ENCODE data around the gene ADRB2.
A peak's percentile ranks its signal among the peaks of the same experiment; 100 is the strongest.
"Not testable (repeated sequence)": the region's sequence is repeated elsewhere in the genome, so short reads cannot be mapped to it uniquely, and the experiment has no call there.

Gene ADRB2

DNA sequence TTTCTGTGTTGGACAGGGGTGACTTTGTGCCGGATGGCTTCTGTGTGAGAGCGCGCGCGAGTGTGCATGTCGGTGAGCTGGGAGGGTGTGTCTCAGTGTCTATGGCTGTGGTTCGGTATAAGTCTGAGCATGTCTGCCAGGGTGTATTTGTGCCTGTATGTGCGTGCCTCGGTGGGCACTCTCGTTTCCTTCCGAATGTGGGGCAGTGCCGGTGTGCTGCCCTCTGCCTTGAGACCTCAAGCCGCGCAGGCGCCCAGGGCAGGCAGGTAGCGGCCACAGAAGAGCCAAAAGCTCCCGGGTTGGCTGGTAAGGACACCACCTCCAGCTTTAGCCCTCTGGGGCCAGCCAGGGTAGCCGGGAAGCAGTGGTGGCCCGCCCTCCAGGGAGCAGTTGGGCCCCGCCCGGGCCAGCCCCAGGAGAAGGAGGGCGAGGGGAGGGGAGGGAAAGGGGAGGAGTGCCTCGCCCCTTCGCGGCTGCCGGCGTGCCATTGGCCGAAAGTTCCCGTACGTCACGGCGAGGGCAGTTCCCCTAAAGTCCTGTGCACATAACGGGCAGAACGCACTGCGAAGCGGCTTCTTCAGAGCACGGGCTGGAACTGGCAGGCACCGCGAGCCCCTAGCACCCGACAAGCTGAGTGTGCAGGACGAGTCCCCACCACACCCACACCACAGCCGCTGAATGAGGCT, at the start of gene ADRB2:
Gene ADRB2 (plus strand): TSS at position 559 of the 686 bp plus-strand sequence. CDS start 221 bp downstream, outside the sequence.
- FAIRE-seq, result peak; percentile 97

DNA sequence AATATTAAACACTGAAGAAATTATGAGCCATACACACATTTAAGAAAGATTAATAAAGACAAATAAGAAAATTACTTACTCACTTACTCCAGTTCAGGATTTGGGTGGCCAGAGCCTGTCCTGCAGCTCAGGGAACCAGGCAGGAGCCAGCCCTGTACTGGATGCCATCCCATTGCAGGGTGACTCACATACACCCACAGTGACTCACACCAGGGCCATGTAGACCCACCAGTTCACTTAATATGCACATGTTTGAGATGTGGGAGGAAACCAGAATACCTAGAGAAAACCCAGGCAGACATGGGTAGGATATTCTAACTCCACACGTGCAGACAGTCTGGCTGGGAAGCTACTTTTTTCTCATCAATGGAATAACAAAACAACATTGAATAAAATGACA, 49.6 kb upstream of the ADRB2 start:
- FAIRE-seq (no peak), DNase-seq (ENCODE audit: extremely low spot score, insufficient read length, low read depth) (no peak)

More for the DNA sequence above, at the start of gene ADRB2:
- peak; percentile 71 for DNase-seq (ENCODE audit: extremely low spot score, insufficient read length, low read depth)

DNA sequence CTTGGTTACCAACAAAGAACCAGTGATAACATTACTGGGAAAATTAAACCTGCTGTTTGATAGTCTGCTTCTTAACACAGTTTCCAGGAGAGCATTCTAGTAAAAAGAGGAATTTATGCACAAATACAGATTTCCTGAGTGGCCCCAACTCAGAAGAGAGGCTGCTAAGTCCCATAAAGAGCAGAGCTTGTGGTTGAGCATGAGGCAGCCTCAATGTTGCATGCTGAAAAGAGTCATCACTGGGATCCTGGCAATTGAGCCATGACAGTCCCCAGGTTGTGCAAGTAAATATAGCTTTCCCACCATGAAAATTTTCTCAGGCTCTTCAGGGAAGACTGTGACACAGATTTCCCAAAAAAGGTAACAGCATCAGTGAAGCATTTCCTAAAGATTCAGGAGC, 47.5 kb upstream of the ADRB2 start:
- DNase-seq (ENCODE audit: extremely low spot score, insufficient read length, low read depth) (no peak), FAIRE-seq (no peak)

DNA sequence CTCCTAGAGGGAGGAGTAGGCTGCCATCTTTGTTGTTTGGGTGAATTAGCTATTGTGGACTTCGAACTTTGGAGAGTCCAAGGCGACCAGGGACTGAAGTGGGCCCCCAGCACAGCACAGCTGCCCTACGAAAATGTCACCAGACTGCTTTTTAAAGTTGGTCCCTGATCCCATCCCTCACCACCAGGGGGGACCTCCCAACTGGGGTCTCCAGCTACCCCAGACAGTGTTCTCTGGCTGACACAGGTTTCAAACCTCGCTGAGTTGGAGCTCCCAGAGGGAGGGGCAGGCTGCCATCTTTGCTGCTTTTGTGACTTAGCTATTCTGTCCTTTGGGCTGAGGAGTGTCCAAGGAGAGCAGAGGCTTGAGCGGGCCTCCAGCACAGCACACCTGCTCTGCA, 45.7 kb upstream of the ADRB2 start:
- FAIRE-seq (no peak), DNase-seq (ENCODE audit: extremely low spot score, insufficient read length, low read depth) (no peak)

DNA sequence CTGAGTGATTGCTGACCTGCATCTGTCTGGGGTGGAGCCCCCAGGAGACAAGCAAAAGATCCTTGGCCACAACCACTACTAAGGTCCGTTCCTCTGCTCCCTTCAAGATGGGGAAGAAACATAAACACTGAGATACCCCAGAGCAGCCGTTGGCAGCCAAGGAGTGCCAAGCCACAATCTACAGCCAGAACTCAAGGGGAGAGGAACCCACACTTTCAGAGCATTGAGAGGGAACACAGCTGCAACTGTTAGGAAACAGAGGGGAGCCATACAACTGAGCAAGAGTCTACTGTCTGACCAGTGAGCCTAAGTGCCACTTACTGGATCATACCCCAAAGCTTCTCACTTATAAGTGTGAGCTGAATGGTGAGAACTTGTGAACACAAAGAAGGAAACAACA, 44.6 kb upstream of the ADRB2 start:
- DNase-seq (ENCODE audit: extremely low spot score, insufficient read length, low read depth), result no peak
- FAIRE-seq, result no peak

DNA sequence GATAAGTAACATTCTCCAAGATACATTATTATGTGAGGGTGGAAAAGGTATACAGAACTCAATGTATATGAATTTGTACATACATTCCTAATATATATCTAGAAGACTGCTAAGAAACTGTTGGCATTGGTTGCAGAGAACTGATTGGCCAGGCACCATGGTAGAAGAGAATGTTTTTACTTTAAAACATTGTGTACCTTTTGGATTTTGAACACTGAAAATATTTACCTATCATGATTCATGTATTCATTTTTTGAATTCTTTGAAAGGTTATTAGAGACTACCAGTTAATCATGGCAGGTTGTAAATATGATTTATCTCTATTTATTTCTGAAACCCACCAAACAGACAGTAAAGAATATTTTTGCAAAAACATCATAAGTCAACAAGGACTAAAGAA, 41.2 kb upstream of the ADRB2 start:
- no peak for DNase-seq (ENCODE audit: extremely low spot score, insufficient read length, low read depth)
- FAIRE-seq, result no peak

DNA sequence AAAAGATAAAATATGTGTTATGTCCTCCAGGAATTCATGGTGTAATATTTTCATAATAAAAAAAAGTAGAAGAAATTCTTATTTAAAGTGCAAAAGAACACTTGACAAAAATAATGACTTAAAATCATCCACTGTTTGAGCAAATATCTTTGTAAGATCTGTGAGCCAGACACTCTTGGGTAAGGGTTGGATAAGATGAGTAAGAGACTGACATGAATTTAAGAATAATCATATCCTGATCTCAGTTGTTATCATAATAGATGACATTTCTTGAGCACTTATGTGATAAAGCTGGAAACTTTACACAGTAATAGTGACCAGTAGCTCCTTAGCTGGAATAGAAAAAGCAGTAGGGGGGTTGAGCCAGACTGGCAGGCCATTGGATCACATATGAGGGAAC, 40.0 kb upstream of the ADRB2 start:
- no peak for FAIRE-seq
- no peak for DNase-seq (ENCODE audit: extremely low spot score, insufficient read length, low read depth)

DNA sequence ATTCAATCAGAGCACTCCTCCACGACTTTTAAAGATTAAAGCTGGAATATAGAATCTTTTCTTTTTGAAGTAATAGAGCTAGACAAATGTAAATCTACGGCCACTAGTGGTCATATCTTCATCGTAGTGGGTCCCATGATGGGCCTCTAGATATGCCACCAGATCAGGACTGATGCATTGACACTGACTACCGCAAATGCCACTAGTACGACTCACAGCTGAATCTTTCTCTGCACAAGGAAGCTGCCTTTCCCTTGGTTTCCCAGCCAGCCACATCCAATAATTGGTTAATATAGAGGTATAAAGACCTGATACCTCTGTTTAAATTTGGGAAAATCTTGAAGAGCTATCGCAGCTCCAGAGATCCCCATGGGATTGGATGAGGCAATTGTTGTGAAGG, 37.8 kb upstream of the ADRB2 start:
- FAIRE-seq (no peak), DNase-seq (ENCODE audit: extremely low spot score, insufficient read length, low read depth) (no peak)

DNA sequence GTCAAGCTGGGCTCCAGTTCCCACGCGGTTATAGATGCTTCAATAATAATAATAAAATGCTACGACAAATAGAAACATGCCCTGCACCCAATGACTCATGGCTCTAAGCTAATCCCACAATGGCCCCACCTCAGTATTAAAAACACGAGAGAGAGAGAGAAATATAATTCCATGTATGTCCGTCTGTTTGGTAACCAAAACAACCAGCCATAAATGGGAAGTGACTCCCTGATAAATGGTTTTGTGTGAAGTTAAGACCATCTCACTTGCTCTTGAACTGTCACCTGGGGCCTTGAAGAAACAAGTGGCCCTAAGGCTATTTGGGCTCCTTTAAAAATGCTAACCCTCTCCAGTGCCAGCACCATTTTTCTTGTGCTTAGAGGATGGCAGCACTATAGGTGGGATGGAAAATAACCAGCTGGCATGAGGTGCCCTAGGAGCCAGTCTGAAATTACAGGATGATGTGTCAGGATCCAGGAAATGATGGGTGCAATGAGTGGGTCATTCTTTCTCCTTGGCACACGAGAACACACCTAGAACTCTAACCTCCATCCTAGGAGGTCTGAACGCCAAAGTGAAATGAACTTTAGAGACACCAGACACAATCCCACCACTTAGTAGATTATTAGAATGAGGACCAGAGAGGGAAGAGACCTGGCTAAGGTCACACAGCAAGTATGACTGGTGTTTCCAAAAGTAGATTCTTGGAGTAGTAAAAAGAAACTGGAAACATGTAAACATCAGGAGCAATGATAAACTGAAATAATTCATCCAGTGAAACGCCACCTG, 35.7 kb upstream of the ADRB2 start:
- FAIRE-seq (no peak), DNase-seq (ENCODE audit: extremely low spot score, insufficient read length, low read depth) (no peak)

DNA sequence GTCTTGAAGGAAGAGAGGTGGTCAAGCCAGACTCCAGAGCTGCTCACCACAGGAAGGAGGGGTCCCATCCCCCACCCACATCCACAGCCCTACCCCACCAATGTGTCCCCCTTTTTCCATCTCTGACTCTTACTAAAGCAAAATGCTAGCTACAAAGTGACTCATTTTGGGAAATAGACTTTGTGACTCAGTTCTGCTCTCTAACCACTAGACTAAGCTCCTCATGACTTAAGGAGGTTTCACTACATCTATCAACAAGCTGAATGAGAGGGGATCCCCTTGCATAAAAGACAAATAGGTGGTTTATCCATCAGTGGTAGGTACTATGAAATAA, 35.1 kb upstream of the ADRB2 start:
- DNase-seq (ENCODE audit: extremely low spot score, insufficient read length, low read depth) (no peak), FAIRE-seq (peak; percentile 78)

DNA sequence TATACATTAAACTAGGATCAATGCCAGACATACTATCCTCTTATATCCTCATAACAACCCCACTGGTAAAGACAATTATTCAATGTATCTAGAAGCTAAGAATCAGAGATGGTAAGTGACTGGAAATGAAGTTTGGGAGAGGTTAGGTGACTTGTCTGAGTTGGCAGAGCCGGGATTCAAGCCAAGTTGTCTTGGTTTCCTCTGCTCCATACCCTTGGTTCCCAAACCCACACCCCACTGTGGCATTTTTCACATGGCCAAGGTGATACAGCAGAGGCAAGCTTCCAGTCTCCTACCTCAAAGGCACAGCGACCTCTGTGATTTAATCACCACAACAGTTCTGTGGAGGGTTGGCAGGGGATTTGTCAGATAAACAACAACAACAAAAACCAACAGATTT, 34.7 kb upstream of the ADRB2 start:
- no peak for DNase-seq (ENCODE audit: extremely low spot score, insufficient read length, low read depth)
- FAIRE-seq, result no peak

DNA sequence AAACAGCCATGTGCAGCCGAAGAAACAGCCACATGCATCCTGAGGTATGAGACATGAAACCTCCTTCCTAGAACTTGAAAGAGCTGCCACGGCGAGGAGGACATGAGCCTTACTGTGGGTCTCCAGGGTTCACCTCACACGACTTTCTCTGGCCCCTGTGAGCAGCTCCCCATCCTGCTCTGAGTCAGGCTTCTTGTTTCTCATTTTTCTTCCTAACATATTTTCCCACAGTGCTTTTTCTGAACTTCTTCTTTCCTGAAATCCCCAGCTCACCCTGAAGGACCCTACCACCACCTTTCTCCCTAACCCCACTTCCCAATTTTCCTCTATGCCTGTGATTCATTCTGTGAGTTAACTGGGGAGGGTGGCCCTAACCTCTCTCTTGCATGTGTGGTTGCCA, 33.7 kb upstream of the ADRB2 start:
- FAIRE-seq, result no peak
- DNase-seq (ENCODE audit: extremely low spot score, insufficient read length, low read depth), result no peak

DNA sequence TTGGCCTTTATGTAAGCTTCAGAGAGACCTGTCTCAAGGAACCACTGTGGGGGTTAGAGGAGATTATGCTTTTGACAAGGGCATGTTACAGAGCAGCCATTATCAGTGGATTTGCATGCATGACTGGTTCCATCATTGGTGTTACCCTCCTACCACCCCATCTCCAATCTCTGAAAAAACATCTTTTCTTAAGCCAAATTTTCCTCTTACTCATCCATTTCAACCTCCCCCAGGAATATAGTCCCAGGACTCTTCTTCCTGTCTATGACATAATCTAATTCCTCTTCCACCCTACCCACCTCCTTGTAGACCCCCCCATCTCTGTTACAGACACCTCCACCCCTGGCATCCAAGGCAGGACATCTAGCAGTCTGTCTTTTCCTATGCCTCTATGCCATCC, 33.1 kb upstream of the ADRB2 start:
- FAIRE-seq, result no peak
- DNase-seq (ENCODE audit: extremely low spot score, insufficient read length, low read depth), result no peak

DNA sequence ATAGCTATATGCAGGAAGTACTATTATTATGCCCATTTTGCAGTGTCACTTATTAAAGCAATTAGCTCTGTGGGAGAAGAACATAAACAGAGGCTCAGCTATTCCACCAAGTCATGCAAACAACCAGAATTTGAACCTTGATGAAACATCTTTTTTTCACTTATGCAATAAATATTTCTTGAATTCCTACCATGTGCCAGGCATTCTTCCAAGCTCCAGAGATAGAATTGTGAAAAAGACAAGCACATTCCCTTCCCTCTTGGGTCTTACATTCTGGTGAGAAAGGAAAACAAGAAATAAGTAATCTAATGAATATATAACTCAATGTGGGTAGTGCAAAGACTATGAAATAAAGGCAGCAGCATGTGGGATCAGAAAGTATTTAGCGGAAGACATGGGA, 32.1 kb upstream of the ADRB2 start:
- no peak for DNase-seq (ENCODE audit: extremely low spot score, insufficient read length, low read depth)
- FAIRE-seq, result no peak

DNA sequence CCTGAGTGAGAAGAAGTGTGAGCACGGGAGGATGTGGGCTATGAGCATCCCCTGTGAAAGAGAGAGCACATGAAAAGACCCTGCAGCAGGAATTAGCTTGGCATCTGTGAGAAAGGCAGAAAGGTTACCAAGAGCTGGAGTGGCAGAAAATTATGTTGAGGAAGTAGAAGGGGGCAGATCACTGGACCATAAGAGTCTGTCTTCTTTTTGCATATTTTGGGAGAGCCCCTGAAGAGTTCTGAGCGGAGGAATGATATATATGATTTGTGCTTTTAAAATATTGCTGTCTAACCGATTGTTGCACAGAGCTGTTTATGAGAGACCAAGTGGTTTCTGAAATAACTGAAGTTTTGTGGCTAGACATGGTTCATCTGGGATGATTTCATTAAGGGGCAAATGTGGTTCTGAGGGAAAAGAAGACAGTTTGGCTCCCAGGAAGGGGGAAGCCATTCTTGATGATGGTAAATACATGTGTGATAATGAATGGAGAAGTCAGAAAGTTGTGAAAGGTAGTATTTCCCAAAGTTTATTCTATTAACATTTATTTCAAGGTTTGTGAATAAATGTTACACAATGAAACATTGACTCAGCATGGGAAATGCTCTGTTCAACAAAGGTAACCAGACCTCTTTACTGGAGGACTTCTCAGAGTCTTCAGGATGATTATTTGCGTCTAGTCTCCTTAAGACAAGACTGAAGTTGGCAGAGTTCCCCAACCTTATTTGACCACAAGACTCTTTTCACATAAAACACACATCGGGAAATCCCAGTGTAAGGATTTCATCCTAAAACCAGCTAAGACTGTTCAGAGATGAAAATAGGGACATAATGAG, 31.5 kb upstream of the ADRB2 start:
- FAIRE-seq, result no peak
- DNase-seq (ENCODE audit: extremely low spot score, insufficient read length, low read depth), result no peak

DNA sequence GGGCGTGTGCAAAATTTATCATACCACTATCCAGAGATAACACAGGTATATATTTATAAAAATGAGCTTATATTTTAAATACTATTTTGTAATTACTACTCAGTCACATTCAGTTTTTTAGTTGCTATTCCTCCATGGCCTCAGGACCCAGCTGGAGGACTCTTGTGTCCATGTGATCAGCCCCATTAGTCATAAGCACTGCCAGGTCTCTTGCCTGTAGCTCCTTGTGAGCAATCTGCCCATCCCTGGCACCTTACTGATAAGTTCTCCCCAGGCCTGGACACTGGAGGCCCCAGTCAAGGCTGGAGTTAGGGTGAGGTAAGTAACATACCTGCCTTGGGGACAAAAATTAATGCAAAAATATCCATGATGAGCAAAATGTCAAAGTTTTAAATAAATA, 29.5 kb upstream of the ADRB2 start:
- no peak for FAIRE-seq
- DNase-seq (ENCODE audit: extremely low spot score, insufficient read length, low read depth), result no peak

DNA sequence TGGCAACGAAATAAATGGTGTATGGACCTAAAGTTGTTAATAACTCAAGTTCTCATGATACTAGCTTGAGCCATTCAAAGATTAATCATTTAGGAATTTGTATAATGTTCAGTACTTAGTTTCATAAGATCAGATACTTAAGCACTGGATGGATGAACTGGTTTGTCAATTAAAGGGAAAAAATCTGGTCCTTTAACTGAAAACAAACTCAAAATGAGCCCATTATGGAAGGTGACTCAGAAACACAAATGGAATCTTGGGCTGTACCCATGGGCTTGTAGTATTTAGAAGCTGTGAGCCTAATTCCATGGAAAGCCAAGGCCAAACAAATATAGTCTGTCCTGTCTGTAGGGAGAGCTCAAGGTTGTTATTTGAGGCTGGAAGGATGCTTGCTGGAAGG, 27.6 kb upstream of the ADRB2 start:
- DNase-seq (ENCODE audit: extremely low spot score, insufficient read length, low read depth), result no peak
- FAIRE-seq, result no peak

DNA sequence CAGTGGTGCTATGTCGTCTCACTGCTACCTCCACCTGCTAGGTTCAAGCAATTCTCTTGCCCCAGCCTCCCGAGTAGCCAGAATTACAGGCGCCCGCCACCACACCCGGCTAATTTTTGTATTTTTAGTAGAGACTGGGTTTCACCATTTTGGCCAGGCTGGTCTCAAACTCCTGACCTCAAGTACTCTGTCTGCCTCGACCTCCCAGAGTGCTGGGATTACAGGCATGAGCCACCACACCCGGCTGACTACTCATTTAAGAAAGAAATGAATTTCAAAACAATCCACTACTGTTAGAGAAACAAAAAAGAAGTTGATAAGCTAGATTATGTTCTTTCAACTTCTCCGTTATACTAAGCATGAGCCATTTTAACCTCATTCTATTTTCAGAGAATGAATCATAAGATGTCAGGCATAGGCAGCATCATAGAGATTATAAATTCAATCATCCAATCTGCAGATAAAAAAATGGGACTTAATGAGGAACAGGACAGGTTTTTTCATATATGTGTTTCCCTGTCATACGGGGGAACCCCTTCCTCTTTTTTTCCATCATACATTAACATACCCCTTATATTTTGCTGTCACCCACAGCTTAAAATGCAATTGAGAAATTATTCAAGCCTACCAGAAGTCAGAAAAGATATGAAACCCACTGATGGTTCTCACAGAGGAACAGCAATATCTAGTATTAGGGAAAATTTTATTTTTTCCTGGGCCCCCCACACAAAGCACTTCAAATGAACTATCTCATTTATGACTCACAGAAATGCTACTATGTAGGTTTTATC, 26.5 kb upstream of the ADRB2 start:
- no peak for DNase-seq (ENCODE audit: extremely low spot score, insufficient read length, low read depth)
- no peak for FAIRE-seq

DNA sequence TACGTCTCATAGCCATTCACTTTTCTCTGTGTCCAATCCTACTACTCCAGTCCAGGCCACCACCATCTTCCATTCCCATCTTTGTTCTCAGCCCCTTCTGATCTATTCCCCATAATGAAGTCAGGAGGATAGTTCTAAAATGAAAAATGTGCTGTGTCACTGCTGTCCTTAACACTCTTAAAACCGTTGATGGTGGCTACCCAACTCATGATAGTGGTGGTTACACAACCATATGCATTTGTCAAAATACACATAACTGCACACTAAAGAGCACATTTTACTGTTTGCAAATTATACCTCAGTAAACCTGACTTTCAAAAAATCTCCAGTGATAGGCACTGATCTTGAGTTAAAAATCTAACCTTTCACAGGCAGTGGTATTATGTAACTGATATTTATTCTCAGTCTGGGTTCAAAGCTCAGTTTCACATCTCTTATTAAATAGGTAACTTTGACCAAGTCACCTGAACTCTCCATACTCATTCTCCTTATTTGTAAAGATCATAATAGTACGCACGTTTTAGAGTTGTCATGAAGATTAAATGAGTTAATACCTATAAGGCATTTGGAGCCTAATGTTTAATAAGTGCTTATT, 24.6 kb upstream of the ADRB2 start:
- no peak for FAIRE-seq

DNA sequence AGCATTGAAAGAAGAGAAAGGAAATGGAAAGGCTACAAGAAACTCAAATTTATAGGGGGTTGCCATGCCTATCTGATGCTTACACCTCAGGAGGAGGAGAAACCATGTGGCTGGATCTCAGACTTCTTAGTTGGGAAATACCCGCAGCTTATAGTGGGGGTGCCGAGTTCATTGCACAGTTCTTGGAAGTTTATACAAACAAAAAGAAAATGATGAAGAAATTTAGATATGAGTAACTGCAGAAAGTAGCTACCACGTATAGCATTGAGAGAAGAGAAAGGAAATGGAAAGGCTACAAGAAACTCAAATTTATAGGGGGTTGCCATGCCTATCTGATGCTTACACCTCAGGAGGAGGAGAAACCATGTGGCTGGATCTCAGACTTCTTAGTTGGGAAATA, 23.0 kb upstream of the ADRB2 start:
- FAIRE-seq, result peak; percentile 69
- not testable (repeated sequence) for DNase-seq (ENCODE audit: extremely low spot score, insufficient read length, low read depth)

More for the DNA sequence above, 24.6 kb upstream of the ADRB2 start:
- no peak for DNase-seq (ENCODE audit: extremely low spot score, insufficient read length, low read depth)

Data from GM18507 (cell line).